Measurements from ENCODE around the gene KRT12.
A peak's percentile ranks its signal among the peaks of the same experiment; 100 is the strongest.
"Not testable (repeated sequence)": the region's sequence is repeated elsewhere in the genome, so short reads cannot be mapped to it uniquely, and the experiment has no call there.

KRT12 gene

GRCh38 chr17:40841246-40841645 lies 25.8 kb downstream of the KRT12 start:
- no peak for DNase-seq

- DNase-seq, result no peak
Observed at GRCh38 chr17:40839194-40839593, 27.8 kb downstream of the KRT12 start.

GRCh38 chr17:40836020-40836419 lies 31.0 kb downstream of the KRT12 start:
- DNase-seq, result no peak

GRCh38 chr17:40833882-40834281 lies 33.1 kb downstream of the KRT12 start:
- no peak for DNase-seq

- no peak for DNase-seq
Observed at GRCh38 chr17:40832840-40833239, 34.2 kb downstream of the KRT12 start.

- no peak for DNase-seq
Observed at GRCh38 chr17:40830085-40830776, 36.8 kb downstream of the KRT12 start.

- no peak for DNase-seq
Observed at GRCh38 chr17:40828454-40829044, 38.5 kb downstream of the KRT12 start.

- DNase-seq, result no peak
Observed at GRCh38 chr17:40827746-40828453, 39.1 kb downstream of the KRT12 start.

- DNase-seq, result no peak
Observed at GRCh38 chr17:40825599-40825998, 41.4 kb downstream of the KRT12 start.

- DNase-seq, result no peak
Observed at GRCh38 chr17:40824015-40824832, 42.8 kb downstream of the KRT12 start.

GRCh38 chr17:40822132-40822812 lies 44.8 kb downstream of the KRT12 start, which contains the start of gene KRT10:
Gene KRT10 (minus strand): TSS chr17:40822614. CDS start chr17:40822585, 29 bp downstream.
- no peak for DNase-seq

GRCh38 chr17:40821536-40821935 lies 45.5 kb downstream of the KRT12 start:
- no peak for DNase-seq

GRCh38 chr17:40820228-40820838 lies 46.7 kb downstream of the KRT12 start:
- no peak for DNase-seq

GRCh38 chr17:40819528-40820125 lies 47.4 kb downstream of the KRT12 start:
- DNase-seq, result no peak

- peak; percentile 47 for DNase-seq
Observed at GRCh38 chr17:40818733-40819527, 48.1 kb downstream of the KRT12 start.

GRCh38 chr17:40818343-40818732 lies 48.7 kb downstream of the KRT12 start:
- DNase-seq, result no peak

- no peak for DNase-seq
Observed at GRCh38 chr17:40817103-40817682, 49.8 kb downstream of the KRT12 start.

GRCh38 chr17:40816569-40816968 lies 50.5 kb downstream of the KRT12 start:
- DNase-seq, result no peak

GRCh38 chr17:40815381-40815780 lies 51.6 kb downstream of the KRT12 start:
- DNase-seq, result no peak

- not testable (repeated sequence) for DNase-seq
Observed at GRCh38 chr17:40814657-40815056, 52.4 kb downstream of the KRT12 start.

Data from DMS 273 treated with DMSO at 0.1 percent for 48 hours (cell line).